ENCODE results near the gene FBXL5.

- TF ChIP-seq POLR2A (IDR thresholded peaks at IDR 0.05) (no peak), CTCF (IDR thresholded peaks at IDR 0.05) (no peak)
Observed at GRCh38 chr4:15668566-15669435, 13.6 kb upstream of the FBXL5 start.

Data from thyroid gland (tissue), 4 donors.